Stimulated activated CD4-positive, alpha-beta T cell treated with anti-CD3 and anti-CD28 coated beads, TNF-alpha, amount 100 ng/mL, for 24 hours (primary cell): ENCODE results near the gene CCR7.
"Not testable (repeated sequence)": the region's sequence is repeated elsewhere in the genome, so short reads cannot be mapped to it uniquely, and the experiment has no call there.

Experiments
- DNase-seq, 3 experiments: peaks; one replicate each; pipeline ENCODE4 v3.0.0-alpha.2; 2020; ENCODE audit warnings: low read depth in 3 of 3

The CCR7 gene

GRCh38 chr17:40597556-40598300 lies 32.5 kb upstream of the CCR7 start:
- no peak for DNase-seq

- DNase-seq: no peak
Observed at GRCh38 chr17:40597156-40597555, 31.9 kb upstream of the CCR7 start.

- DNase-seq: no peak
Observed at GRCh38 chr17:40596261-40596919, 31.1 kb upstream of the CCR7 start.

- no peak for DNase-seq
Observed at GRCh38 chr17:40590742-40591141, 25.5 kb upstream of the CCR7 start.

GRCh38 chr17:40588552-40588951 lies 23.3 kb upstream of the CCR7 start:
- DNase-seq: no peak

GRCh38 chr17:40586264-40586663 lies 21.0 kb upstream of the CCR7 start:
- DNase-seq: not testable (repeated sequence)

DNA sequence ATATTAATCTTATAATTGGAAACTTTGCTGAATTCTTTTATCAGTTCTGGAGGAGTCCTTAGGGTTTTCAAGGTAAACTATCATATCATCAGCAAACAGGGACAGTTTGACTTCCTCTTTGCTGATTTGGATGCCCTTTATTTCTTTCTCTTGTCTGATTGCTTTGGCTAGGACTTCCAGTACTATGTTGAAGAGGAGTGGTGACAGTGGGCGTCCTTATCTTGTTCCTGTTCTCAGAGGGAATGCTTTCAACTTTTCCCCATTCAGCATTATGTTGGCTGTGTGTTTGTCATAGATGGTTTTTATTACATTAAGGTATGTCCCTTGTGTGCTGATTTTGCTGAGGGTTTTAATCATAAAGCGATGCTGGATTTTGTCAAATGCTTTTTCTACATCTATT lies 19.7 kb upstream of the CCR7 start:
- DNase-seq: not testable (repeated sequence)

- DNase-seq: no peak
Observed at GRCh38 chr17:40582328-40582901, 17.1 kb upstream of the CCR7 start.

GRCh38 chr17:40580140-40580539 lies 14.9 kb upstream of the CCR7 start:
- DNase-seq: no peak

DNA sequence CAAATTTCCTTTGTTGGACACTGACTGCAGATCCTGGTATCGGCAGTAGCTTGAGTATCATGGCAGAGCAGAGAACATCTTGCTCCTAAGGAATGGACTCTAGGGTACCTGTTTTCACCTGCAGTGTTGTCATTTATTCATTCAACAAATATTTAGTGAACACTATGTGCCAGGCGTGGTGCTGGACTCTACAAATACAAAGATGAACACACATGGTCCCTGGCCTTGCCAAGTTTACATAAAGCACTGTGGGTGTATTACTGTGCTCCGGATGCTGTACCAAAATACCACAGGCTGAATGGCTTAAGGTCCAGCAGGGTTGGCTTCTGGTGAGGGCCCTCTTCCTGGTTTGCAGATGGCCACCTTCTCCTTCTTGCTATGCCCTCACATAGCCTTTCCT lies 14.2 kb upstream of the CCR7 start:
- DNase-seq: no peak

GRCh38 chr17:40577611-40578065 lies 12.4 kb upstream of the CCR7 start:
- no peak for DNase-seq

GRCh38 chr17:40576113-40576740 lies 11.0 kb upstream of the CCR7 start:
- no peak for DNase-seq

DNA sequence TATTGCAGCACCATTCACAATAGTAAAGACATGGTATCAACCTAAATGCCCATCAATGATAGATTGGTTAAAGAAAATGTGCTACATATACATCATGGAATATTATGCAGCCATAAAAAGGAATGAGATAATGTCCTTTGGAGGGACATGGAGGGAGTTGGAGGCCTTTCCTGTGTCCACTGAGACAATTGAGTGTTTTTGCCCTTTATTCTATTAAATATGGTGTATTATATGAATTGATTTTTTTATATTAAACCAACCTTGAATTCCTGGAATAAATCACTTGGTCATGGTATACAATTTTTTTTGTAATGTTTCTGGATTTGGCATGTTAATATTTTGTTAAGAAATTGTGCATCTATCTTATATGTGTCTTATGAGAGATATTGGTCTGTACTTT lies 9.0 kb upstream of the CCR7 start:
- no peak for DNase-seq

DNA sequence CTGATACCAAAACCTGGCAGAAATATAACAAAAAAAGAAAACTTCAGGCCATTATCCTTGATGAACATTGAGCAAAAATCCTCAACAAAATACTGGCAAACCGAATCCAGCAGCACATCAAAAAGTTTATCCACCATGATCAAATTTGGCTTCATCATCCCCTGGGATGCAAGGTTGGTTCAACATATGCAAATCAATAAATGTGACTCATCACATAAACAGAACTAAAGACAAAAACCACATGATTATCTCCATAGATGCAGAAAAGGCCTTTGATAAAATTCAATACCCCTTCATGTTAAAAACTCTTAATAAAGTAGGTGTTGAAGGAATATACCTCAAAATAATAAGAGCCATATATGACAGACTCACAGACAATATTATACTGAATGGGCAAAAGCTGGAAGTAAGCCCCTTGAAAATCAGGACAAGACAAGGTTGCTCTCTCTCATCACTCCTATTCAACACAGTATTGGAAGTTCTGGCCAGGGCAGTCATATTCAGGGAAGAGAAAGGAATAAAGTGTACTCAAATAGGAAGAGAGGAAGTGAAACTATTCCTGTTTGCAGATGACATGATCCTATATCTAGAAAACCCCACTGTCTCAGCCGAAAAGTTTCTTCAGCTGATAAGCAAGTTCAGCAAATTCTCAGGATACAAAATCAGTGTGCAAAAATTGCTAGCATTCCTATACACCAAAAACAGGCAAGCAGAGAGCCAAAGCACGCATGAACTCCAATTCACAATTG lies 7.1 kb upstream of the CCR7 start:
- not testable (repeated sequence) for DNase-seq

- DNase-seq: no peak
Observed at GRCh38 chr17:40568074-40568836, 3.0 kb upstream of the CCR7 start.

DNA sequence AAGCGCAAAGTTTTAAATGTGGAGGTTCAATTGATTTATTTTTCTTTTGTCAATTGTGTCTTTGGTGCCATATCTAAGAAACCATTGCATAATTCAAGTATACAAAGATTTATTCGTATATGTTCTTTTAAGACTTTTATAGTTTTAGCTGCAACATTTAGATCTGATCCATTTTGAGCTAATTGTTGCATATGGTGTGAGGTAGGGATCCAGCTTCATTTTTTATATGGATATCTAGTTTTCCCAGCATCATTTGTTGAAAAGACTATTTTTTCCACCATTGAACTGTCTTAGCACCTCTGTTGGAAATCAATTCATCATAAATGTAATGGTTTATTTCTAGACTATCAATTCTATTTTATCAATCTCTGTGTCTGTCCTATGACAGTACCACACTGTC lies 2.1 kb upstream of the CCR7 start:
- no peak for DNase-seq

DNA sequence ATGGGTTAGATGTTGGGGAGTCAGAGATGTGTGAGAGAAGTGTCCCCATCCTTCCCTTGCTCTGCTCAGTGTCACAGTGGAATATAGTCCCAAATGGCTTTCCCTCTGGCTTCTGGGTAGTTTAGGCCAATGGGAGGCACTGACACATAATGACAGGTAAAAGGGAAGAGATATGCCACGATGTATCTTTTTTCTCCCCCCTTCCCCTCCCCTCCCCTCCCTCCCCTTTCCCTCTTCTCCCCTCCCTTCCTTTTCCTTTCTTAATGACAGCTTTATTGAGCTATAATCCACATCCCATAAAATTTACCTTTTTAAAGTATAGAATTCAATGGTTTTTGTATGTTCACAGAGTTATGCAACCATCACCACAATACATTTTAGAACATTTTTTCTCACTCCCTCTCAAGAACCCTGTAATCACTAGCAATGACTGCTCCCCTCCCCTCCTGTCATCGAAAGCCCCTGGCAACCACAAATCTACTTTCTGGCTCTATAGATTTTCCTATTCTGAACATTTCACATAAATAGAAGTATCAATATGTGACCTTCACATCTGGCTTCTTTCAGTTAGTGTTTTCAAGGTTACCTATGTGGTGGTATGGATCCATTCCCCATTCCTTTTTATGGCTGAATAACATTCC lies 617 bp upstream of the CCR7 start:
- no peak for DNase-seq

- DNase-seq: no peak
Observed at GRCh38 chr17:40564195-40564882, 933 bp downstream of the CCR7 start.

DNA sequence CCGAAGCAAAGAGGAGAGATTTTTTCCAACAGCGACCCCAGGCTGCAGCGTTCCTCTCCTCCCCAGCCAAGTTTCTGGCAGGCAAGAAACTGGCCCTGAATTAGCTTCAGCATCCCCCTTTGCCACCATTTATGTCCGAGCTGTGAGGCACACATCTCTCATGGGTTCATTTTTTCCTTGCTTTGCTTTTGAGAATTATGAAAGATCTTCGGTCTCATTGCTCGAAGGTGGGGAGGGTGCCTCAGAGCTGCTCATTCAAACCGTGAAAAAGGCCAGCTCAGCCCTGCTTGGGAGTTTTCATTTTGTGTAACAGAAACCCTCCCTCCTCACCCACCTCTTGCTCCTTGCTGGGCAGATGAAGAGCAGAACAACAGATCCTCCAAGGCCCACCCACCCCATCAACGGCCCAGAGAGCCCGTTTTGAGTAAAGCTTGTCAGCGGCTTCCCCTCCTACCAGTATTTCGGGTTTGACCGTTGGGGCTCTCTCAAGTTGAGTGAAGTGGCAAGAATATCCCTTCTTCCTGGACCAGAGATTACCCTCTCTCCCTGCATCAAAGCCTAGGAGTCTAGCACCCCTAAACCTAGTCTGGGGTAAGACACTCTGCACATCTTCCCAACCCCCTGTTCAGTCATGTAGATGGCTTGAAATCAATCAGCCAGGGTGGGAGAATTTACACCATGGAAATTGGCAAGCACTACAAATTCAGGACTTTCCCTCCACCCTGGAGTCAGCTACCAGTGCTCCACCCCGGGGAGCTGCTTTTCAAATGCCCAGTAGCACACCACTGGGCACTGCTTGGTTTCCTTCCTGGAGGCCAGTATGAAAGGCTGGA lies 1.8 kb downstream of the CCR7 start:
- peak in 2 of 3 experiments; percentile 53 to 76 for DNase-seq
